ENCODE measurements around the gene ARL16. TPM values are rescaled to one million over a fixed set of nuclear protein-coding genes. Genes with fewer than 3 reads are reported as not detected.

Gene ARL16
- total and polyA plus RNA-seq, 2 experiments from 2014 or later: 40.4 to 54.9 TPM

GRCh38 chr17:81682565-81683207 is 911 bp downstream of the ARL16 start:
- H3K9me3 Mint-ChIP-seq: no peaks in the 10 kb centered on the region; the same call in 2 of the 3 replicates

GRCh38 chr17:81681672-81682071 is 1.9 kb downstream of the ARL16 start:
- Histone ChIP-seq H3K79me2 (replicated peaks; ENCODE audit: insufficient read depth) (peaks cover 48% of the 10 kb centered on the region), H3K4me2 (no peak overlapping the region)
- TF ChIP-seq, protein P1, sequence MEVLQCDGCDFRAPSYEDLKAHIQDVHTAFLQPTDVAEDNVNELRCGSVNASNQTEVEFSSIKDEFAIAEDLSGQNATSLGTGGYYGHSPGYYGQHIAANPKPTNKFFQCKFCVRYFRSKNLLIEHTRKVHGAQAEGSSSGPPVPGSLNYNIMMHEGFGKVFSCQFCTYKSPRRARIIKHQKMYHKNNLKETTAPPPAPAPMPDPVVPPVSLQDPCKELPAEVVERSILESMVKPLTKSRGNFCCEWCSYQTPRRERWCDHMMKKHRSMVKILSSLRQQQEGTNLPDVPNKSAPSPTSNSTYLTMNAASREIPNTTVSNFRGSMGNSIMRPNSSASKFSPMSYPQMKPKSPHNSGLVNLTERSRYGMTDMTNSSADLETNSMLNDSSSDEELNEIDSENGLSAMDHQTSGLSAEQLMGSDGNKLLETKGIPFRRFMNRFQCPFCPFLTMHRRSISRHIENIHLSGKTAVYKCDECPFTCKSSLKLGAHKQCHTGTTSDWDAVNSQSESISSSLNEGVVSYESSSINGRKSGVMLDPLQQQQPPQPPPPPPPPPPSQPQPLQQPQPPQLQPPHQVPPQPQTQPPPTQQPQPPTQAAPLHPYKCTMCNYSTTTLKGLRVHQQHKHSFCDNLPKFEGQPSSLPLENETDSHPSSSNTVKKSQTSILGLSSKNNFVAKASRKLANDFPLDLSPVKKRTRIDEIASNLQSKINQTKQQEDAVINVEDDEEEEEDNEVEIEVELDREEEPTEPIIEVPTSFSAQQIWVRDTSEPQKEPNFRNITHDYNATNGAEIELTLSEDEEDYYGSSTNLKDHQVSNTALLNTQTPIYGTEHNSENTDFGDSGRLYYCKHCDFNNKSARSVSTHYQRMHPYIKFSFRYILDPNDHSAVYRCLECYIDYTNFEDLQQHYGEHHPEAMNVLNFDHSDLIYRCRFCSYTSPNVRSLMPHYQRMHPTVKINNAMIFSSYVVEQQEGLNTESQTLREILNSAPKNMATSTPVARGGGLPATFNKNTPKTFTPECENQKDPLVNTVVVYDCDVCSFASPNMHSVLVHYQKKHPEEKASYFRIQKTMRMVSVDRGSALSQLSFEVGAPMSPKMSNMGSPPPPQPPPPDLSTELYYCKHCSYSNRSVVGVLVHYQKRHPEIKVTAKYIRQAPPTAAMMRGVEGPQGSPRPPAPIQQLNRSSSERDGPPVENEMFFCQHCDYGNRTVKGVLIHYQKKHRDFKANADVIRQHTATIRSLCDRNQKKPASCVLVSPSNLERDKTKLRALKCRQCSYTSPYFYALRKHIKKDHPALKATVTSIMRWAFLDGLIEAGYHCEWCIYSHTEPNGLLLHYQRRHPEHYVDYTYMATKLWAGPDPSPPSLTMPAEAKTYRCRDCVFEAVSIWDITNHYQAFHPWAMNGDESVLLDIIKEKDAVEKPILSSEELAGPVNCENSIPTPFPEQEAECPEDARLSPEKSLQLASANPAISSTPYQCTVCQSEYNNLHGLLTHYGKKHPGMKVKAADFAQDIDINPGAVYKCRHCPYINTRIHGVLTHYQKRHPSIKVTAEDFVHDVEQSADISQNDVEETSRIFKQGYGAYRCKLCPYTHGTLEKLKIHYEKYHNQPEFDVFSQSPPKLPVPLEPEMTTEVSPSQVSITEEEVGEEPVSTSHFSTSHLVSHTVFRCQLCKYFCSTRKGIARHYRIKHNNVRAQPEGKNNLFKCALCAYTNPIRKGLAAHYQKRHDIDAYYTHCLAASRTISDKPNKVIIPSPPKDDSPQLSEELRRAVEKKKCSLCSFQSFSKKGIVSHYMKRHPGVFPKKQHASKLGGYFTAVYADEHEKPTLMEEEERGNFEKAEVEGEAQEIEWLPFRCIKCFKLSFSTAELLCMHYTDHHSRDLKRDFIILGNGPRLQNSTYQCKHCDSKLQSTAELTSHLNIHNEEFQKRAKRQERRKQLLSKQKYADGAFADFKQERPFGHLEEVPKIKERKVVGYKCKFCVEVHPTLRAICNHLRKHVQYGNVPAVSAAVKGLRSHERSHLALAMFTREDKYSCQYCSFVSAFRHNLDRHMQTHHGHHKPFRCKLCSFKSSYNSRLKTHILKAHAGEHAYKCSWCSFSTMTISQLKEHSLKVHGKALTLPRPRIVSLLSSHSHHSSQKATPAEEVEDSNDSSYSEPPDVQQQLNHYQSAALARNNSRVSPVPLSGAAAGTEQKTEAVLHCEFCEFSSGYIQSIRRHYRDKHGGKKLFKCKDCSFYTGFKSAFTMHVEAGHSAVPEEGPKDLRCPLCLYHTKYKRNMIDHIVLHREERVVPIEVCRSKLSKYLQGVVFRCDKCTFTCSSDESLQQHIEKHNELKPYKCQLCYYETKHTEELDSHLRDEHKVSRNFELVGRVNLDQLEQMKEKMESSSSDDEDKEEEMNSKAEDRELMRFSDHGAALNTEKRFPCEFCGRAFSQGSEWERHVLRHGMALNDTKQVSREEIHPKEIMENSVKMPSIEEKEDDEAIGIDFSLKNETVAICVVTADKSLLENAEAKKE (CRISPR knock-in tag; IDR thresholded peaks at IDR 0.05): no peak
- TF ChIP-seq EZH2phosphoT487 (IDR thresholded peaks at IDR 0.05; ENCODE audit: unreplicated experiment): no peak
- no peak for TF ChIP-seq CTCF (conservative IDR thresholded peaks at IDR 0.05; ENCODE audit: low read depth in 2 of 2)
- TF ChIP-seq, protein P2, sequence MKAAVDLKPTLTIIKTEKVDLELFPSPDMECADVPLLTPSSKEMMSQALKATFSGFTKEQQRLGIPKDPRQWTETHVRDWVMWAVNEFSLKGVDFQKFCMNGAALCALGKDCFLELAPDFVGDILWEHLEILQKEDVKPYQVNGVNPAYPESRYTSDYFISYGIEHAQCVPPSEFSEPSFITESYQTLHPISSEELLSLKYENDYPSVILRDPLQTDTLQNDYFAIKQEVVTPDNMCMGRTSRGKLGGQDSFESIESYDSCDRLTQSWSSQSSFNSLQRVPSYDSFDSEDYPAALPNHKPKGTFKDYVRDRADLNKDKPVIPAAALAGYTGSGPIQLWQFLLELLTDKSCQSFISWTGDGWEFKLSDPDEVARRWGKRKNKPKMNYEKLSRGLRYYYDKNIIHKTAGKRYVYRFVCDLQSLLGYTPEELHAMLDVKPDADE (IDR thresholded peaks at IDR 0.05): no peak
- TF ChIP-seq ZNF331 (CRISPR knock-in tag; IDR thresholded peaks at IDR 0.05; ENCODE audit: low read depth): no peak
- no peak for TF ChIP-seq NANOG (IDR thresholded peaks at IDR 0.05; ENCODE audit: borderline replicate concordance)
- no peak for TF ChIP-seq POLR2AphosphoS5 (IDR thresholded peaks at IDR 0.05; ENCODE audit: low read depth)
- no peak for TF ChIP-seq CREB1 (CRISPR knock-in tag; IDR thresholded peaks at IDR 0.05; ENCODE audit: low read depth)
- no peak for TF ChIP-seq ZNF114 (CRISPR knock-in tag; IDR thresholded peaks at IDR 0.05)

More at GRCh38 chr17:81682565-81683207, 911 bp downstream of the ARL16 start:
- Histone ChIP-seq H3F3A (replicated peaks; ENCODE audit: low read depth) (peaks cover 18% of the 10 kb centered on the region), H3K27ac (ENCODE audit: low read depth) (no peak overlapping the region), H3K36me3 (ENCODE audit: insufficient read depth) (no peaks in the 10 kb centered on the region), H4K20me1 (replicated peaks; ENCODE audit: insufficient read depth) (peaks cover 8% of the 10 kb centered on the region; the same call in 1 of the 2 replicates), H3K4me1 (ENCODE audit: insufficient read depth) (peaks cover 6% of the 10 kb centered on the region), H3K79me2 (replicated peaks; ENCODE audit: insufficient read depth) (peaks cover 48% of the 10 kb centered on the region), H3K4me3 (peak overlapping the region; percentile 96), H3K27me3 (ENCODE audit: insufficient read depth) (no peaks in the 10 kb centered on the region), H2AFZ (no peak overlapping the region), H3K4me2 (peak overlapping the region; percentile 93), H3K9me2 (ENCODE audit: insufficient read depth) (no peaks in the 10 kb centered on the region)
- ATAC-seq (no peak; the same call in 2 of the 3 replicates), DNase-seq (ENCODE audit: low spot score) (no peak)
- peaks cover 12% of the 10 kb centered on the region for H3K4me1 Mint-ChIP-seq
- peaks cover 11% of the 10 kb centered on the region for H3K27me3 Mint-ChIP-seq (ENCODE audit: insufficient read depth, low read depth, poor library complexity)
- peak overlapping the region; percentile 71 for H3K27ac Mint-ChIP-seq
- peak overlapping the region; percentile 92 for H3K4me3 Mint-ChIP-seq
- peaks cover 28% of the 10 kb centered on the region for H3K36me3 Mint-ChIP-seq (ENCODE audit: low read depth)
- no peak for TF ChIP-seq NANOG (IDR thresholded peaks at IDR 0.05; ENCODE audit: borderline replicate concordance)
- TF ChIP-seq EZH2phosphoT487 (IDR thresholded peaks at IDR 0.05; ENCODE audit: unreplicated experiment): no peak
- TF ChIP-seq JUNB (IDR thresholded peaks at IDR 0.05; ENCODE audit: unreplicated experiment): no peak
- TF ChIP-seq POLR2AphosphoS5 (IDR thresholded peaks at IDR 0.05; ENCODE audit: low read depth): no peak

More at GRCh38 chr17:81681672-81682071, 1.9 kb downstream of the ARL16 start:
- no peak overlapping the region for H3K27ac ChIP-seq (ENCODE audit: low read depth)
- Mint-ChIP-seq H3K4me1 (peaks cover 12% of the 10 kb centered on the region), H3K27me3 (ENCODE audit: insufficient read depth, low read depth, poor library complexity) (peaks cover 13% of the 10 kb centered on the region), H3K9me3 (no peaks in the 10 kb centered on the region), H3K4me3 (0 out of 3 replicates have a peak overlapping the region, but pooled peaks have one; percentile 92), H3K36me3 (ENCODE audit: low read depth) (peaks cover 19% of the 10 kb centered on the region), H3K27ac (no peak overlapping the region)
- no peaks in the 10 kb centered on the region for H3K36me3 ChIP-seq (ENCODE audit: insufficient read depth)
- H3K4me1 ChIP-seq (ENCODE audit: insufficient read depth): peaks cover 6% of the 10 kb centered on the region
- H3K27me3 ChIP-seq (ENCODE audit: insufficient read depth): no peaks in the 10 kb centered on the region
- H3K9me2 ChIP-seq (ENCODE audit: insufficient read depth): no peaks in the 10 kb centered on the region
- no peak overlapping the region for H2AFZ ChIP-seq
- DNase-seq (ENCODE audit: low spot score) (no peak), ATAC-seq (no peak)
- no peak overlapping the region for H3K4me3 ChIP-seq
- peaks cover 18% of the 10 kb centered on the region for H3F3A ChIP-seq (replicated peaks; ENCODE audit: low read depth)
- H4K20me1 ChIP-seq (replicated peaks; ENCODE audit: insufficient read depth): peaks cover 8% of the 10 kb centered on the region; the same call in 1 of the 2 replicates

Measured in GM23338 (cell line).